SKM-1 (cell line): ENCODE measurements around the gene SLC4A8.

Source experiments
- DNase-seq: peaks from one replicate; lab custom pipeline; 2025; ENCODE audit not compliant: unreplicated experiment; lab: John Stamatoyannopoulos, UW

Gene SLC4A8

GRCh38 chr12:51395283-51396230 is 29.1 kb upstream of the SLC4A8 start:
- no peak for DNase-seq

DNA sequence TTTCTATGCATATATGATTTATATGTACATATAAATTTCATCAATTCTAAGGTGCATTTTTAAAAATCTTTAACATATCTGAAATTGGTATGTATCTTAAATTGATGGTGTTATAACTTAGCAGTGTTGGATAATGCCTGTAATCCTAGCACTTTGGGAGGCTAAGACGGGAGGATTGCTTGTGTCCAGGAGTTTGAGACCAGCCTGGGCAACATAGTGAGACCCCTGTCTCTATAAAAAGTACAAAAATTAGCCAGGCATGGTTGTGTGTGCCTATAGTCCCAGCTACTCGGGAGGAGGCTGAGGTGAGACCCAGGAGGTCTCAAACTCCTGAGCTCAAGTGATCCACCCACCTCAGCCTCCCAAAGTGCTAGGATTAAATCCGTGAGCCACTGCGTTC is 27.0 kb upstream of the SLC4A8 start:
- DNase-seq, result no peak

DNA sequence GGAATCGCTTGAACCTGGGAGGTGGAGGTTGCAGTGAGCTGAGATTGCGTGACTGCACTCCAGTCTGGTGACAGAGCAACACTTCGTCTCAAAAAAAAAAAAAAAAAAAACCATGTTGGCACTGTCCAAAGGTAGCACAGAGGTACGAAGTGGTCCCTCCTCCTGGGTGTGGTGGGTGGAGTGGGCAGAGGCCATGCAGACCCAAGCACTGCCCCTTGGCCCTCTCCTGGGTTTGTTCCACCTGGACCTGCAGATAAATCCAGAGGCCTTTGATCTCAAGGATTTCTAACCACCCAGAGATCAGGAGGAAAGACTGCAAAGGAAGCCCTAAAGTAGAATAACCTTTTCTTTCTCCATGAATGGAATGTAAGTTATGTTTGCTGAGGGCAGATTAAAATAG is 24.7 kb upstream of the SLC4A8 start:
- no peak for DNase-seq

- DNase-seq, result no peak
Observed at GRCh38 chr12:51401020-51401419, 23.6 kb upstream of the SLC4A8 start.

GRCh38 chr12:51401486-51401885 is 23.1 kb upstream of the SLC4A8 start:
- no peak for DNase-seq

- DNase-seq, result no peak
Observed at GRCh38 chr12:51401900-51402299, 22.7 kb upstream of the SLC4A8 start.

GRCh38 chr12:51403159-51403558 is 21.5 kb upstream of the SLC4A8 start:
- DNase-seq, result no peak

GRCh38 chr12:51403681-51404136 is 20.9 kb upstream of the SLC4A8 start:
- DNase-seq, result peak; percentile 71

DNA sequence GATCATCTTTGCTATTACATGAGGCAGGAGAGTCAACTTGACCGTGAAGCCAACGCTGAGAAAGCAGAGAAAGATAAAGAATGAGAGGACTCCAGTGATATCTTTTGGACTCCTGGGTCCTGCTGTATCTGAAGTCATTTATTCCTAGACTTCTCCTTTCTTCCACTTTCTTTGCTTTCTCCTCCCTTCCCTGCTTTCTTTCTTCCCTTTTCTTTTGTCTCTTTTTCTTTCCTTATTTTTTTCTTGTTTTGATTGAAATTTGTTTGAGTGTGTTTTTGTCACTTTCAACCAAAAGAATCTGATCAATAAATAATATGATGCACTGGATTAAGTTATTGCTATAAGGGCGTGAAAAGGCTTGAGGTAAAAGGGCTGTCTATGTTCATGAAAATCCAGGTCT is 20.0 kb upstream of the SLC4A8 start:
- DNase-seq, result no peak

DNA sequence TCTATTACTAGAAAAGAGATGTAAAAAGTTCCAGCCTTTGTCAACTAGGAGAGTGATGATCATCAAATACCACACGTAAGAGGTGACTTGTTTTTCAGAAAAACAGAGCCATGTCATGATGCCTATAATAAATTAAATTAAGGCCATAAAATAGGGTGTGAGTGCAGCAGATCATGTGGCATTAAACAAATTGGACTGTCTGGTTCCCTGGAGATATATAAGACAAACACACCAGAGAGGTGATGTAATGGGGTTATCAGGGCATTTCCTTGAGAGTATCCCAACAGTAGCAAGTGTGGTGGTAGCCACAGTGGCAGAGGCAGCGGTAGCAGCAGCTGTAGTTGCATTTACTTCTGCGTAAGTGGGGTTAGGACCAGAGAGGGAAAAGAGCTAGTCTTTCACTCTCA is 18.8 kb upstream of the SLC4A8 start:
- DNase-seq, result no peak

GRCh38 chr12:51406290-51406689 is 18.3 kb upstream of the SLC4A8 start:
- DNase-seq, result no peak

DNA sequence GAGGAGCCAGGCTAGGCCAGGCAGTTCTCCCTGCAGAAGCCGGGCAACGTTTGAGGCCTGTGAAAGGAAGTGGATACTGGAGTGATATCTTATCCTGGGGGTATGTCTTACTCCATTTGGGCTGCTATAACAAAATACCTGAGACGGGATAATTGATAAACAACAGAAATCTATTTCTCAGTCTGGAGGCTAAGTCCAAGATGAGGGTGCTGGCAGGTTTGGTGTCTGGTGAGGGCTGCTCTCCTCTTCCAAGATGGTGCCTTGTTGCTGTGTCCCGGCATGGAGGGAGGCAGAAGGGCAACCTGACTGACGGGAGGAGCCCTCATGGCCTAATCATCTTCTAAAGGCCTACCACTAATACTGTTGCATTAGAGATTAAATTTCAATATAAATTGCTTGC is 17.8 kb upstream of the SLC4A8 start:
- no peak for DNase-seq

- DNase-seq, result no peak
Observed at GRCh38 chr12:51407604-51408003, 17.0 kb upstream of the SLC4A8 start.

GRCh38 chr12:51409846-51410245 is 14.8 kb upstream of the SLC4A8 start:
- no peak for DNase-seq

DNA sequence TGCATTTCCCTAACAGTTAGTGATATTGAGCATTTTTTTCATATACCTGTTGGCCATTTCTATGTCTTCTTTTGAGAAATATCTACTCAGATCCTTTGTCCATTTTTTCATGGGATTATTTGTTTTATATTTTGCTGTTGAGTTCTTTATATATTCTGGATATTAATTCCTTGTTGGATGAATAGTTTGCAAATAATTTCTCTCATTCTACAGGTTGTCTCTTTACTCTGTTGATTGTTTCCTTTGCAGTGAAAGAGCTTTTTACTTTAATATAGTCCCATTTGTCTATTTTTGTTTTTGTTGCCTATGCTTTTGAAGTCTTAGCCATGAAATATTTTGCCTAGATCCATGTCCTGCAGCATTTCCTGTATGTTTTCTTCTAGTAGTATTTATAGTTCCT is 11.5 kb upstream of the SLC4A8 start:
- DNase-seq, result no peak

DNA sequence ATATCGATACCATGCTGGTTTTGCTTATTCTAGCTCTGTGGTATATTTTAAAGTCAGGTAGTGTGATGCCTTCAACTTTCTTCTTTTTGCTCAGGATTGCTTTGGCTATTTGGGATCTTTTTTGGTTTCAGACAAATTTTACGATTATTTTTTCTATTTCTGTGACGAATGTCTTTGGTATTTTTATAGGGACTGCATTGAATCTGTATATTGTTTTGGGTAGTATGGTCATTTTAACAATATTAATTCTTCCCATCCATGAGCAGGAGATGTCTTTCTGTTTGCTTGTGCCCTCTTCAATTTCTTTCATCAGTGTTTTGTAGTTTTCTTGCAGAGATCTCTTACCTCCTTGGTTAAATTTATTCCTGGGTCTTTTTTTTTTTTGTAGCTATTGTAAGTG is 10.8 kb upstream of the SLC4A8 start:
- DNase-seq, result no peak

- no peak for DNase-seq
Observed at GRCh38 chr12:51415931-51416330, 8.7 kb upstream of the SLC4A8 start.

DNA sequence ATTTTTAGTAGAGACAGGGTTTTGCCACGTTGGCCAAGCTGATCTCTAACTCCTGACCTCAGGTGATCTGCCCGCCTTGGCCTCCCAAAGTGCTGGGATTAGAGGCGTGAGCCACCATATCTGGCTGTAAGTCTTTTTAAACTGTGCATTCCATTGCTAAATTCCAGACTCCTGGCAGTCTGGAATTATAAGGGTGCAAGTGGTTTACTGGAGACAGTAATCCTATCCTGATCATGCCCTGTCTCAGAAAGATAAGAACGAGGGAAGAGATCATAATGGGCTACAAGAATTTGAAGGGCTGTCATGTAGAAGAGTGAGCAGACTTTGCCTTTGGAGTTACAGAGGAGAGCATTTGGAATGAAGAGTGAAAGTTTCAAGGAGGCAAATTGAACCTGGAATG is 6.8 kb upstream of the SLC4A8 start:
- no peak for DNase-seq

- no peak for DNase-seq
Observed at GRCh38 chr12:51419425-51420193, 5.0 kb upstream of the SLC4A8 start.

DNA sequence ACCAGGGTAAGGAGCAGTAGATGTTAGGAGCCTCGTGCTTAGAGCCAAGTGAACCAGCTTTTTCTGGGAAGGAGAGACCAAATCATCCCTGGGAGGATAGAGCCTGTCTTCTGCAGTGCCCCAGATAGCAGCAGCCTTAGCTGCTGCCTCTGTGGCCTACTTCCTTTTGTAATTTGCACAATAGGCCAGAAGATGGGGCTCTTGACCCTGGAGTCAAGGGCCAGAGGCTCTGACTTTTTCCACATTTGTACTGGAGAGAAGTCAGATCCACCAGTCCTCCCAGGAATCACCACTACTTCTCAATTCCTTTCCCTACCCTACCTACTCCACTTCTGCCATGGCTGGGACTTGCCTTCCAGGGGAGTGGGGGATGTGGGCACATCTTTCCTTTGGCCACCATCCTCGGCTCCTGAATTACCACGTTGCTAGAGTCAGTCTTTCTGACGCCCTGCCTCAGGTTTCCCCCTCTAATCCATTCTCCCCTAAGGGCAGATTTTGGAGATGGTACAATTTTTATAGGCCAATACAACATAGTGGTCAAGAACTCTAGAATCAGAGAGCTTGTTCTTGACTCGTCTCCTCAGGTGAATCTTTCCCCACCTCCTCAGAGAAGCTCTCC is 3.3 kb upstream of the SLC4A8 start:
- no peak for DNase-seq

DNA sequence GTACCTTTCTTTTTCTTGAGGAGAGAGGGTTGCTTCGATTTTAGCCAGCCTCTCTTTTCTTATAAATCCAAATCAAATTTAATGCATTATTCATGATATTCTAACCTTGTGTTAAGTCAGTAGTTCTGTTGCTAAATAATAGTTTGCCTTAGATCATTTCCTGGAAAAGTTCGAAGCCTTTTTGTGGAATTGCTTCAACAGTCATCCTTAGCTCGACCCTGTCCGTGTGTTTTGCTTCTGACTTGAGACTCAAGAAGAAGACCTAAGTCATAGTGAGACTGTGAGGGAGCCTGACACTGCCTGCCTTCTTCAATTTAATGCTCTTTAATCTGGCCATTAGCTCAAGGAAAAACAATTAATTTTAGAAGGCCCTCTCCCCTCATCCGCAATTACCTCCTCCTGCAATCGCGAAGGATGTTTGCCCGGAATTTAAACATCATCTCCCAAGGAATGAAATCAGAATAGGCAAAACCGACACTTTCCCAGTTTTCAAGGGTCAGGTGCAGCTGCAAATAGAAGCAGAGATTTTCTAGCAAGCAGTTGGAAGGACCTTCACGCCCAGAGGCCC is 453 bp upstream of the SLC4A8 start:
- no peak for DNase-seq
